Measurements from ENCODE around the gene ZBTB44. TPM values are rescaled to one million over a fixed set of nuclear protein-coding genes. Genes with fewer than 3 reads are reported as not detected.
"Not testable (repeated sequence)": the region's sequence is repeated elsewhere in the genome, so short reads cannot be mapped to it uniquely, and the experiment has no call there.

The ZBTB44 gene
- total RNA-seq, 2 donors from 2014 or later, result 26.1 to 35.5 TPM

GRCh38 chr11:130261571-130261970, 53.1 kb downstream of the ZBTB44 start:
- Histone ChIP-seq H3K4me3 (no peak overlapping the region), H3K9me3 (no peaks in the 10 kb centered on the region), H3K27ac (no peak overlapping the region), H3K36me3 (no peaks in the 10 kb centered on the region), H3K4me1 (no peaks in the 10 kb centered on the region), H3K9ac (ENCODE audit: low read depth in 2 of 2, low read length in 2 of 2) (no peak overlapping the region), H3K27me3 (no peaks in the 10 kb centered on the region)
- DNase-seq, result no peak
- TF ChIP-seq, protein P1, sequence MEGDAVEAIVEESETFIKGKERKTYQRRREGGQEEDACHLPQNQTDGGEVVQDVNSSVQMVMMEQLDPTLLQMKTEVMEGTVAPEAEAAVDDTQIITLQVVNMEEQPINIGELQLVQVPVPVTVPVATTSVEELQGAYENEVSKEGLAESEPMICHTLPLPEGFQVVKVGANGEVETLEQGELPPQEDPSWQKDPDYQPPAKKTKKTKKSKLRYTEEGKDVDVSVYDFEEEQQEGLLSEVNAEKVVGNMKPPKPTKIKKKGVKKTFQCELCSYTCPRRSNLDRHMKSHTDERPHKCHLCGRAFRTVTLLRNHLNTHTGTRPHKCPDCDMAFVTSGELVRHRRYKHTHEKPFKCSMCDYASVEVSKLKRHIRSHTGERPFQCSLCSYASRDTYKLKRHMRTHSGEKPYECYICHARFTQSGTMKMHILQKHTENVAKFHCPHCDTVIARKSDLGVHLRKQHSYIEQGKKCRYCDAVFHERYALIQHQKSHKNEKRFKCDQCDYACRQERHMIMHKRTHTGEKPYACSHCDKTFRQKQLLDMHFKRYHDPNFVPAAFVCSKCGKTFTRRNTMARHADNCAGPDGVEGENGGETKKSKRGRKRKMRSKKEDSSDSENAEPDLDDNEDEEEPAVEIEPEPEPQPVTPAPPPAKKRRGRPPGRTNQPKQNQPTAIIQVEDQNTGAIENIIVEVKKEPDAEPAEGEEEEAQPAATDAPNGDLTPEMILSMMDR (IDR thresholded peaks at IDR 0.05), result no peak
- intact Hi-C loops (cut with DNase I), result no loop called here

DNA sequence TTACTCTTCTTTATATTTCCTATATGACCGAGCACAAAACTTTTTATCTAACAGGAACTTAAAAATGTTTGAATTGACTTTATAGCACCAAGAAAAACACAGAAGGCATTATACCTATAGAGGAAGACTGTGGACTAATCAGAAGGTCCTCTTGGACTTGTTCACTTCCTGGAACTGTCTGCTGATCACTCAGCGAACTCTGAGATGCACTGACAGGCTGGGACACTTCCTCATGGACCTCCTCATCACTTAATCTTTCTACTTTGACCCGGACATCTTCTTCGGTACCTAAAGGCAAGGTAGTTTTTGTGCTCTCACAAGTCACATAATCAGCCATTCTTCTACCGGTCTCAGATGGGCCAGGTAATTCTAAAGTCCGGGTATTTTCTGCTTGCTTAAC, 54.0 kb downstream of the ZBTB44 start:
- H3K36me3 ChIP-seq, result no peaks in the 10 kb centered on the region
- no peak overlapping the region for H3K27ac ChIP-seq
- no peaks in the 10 kb centered on the region for H3K4me1 ChIP-seq
- no peak overlapping the region for H3K4me3 ChIP-seq
- intact Hi-C loops (cut with DNase I), result no loop called here
- no peaks in the 10 kb centered on the region for H3K27me3 ChIP-seq
- H3K9ac ChIP-seq (ENCODE audit: low read depth in 2 of 2, low read length in 2 of 2), result no peak overlapping the region
- no peaks in the 10 kb centered on the region for H3K9me3 ChIP-seq
- TF ChIP-seq, protein P1 (IDR thresholded peaks at IDR 0.05), result no peak
- DNase-seq, result no peak

DNA sequence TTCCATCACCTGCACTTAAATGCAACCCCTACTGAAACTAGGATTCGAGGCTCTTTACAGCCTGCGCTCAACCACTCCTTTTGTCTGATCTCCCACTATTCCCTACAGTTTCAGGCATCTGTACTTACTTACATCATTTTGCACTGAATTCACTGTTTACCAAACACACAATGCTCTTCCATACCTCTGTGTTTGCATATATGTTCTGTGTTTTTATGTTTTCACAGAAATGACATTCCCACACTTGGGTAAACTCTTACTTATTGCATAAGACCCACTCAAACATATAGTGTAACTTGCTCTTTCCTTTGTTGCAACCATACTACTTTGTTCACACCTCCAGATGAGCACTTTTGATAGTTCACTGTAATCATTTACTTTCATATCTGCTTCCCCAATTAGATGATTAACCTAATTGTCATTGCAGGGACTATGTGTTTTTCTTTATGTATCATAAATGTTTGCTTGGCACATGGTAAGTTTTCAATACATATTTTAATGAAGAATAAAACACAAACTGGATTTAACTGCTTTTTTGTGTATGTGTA, 54.6 kb downstream of the ZBTB44 start:
- H3K9ac ChIP-seq (ENCODE audit: low read depth in 2 of 2, low read length in 2 of 2), result no peak overlapping the region
- DNase-seq, result no peak
- no peak overlapping the region for H3K4me3 ChIP-seq
- intact Hi-C loops (cut with DNase I), result no loop called here
- no peaks in the 10 kb centered on the region for H3K27me3 ChIP-seq
- H3K9me3 ChIP-seq, result no peaks in the 10 kb centered on the region
- H3K36me3 ChIP-seq, result no peaks in the 10 kb centered on the region
- H3K4me1 ChIP-seq, result no peaks in the 10 kb centered on the region
- TF ChIP-seq, protein P1 (IDR thresholded peaks at IDR 0.05), result no peak
- H3K27ac ChIP-seq, result no peak overlapping the region

DNA sequence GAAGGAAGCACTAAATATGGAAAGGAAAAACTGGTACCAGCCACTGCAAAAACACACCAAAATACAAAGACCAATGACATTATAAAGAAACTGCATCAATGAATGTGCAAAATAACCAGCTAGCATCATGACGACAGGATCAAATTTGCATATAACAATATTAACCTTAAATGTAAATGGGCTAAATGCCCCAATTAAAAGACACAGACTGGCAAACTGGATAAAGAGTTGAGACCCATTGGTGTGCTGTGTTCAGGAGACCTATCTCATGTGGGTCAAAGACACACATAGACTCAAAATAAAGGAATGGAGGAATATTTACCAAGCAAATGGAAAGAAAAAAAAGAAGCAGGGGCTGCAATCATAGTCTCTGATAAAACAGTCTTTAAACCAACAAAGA, 63.0 kb downstream of the ZBTB44 start:
- H3K4me1 ChIP-seq; intact Hi-C loops (cut with DNase I); H3K27me3 ChIP-seq; H3K4me3 ChIP-seq; H3K36me3 ChIP-seq; DNase-seq; H3K9me3 ChIP-seq; H3K27ac ChIP-seq; H3K9ac ChIP-seq (ENCODE audit: low read depth in 2 of 2, low read length in 2 of 2): not testable (repeated sequence)

- DNase-seq; intact Hi-C loops (cut with DNase I); H3K9me3 ChIP-seq; H3K9ac ChIP-seq (ENCODE audit: low read depth in 2 of 2, low read length in 2 of 2); H3K27me3 ChIP-seq; H3K36me3 ChIP-seq; H3K4me3 ChIP-seq; H3K4me1 ChIP-seq; H3K27ac ChIP-seq: not testable (repeated sequence)
Observed at GRCh38 chr11:130249929-130250328, 64.8 kb downstream of the ZBTB44 start.

DNA sequence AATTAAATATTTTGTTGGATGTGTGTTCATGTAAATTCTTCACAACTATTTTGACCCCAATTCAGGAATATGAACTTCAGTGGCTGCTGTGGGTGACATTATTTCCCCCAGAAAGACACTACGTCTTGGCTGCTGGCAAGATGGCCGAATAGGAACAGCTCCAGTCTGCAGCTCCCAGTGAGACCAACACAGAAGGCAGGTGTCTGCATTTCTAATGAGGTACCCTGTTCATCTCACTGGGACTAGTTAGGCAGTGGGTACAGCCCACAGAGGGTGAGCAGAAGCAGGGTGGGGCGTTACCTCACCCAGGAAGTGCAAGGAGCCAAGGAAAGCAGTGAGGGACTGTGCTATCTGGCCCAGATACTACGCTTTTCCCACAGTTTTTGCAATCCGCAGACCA, 65.3 kb downstream of the ZBTB44 start:
- Histone ChIP-seq H3K27ac (no peak overlapping the region), H3K4me1 (no peaks in the 10 kb centered on the region), H3K4me3 (no peak overlapping the region), H3K9ac (ENCODE audit: low read depth in 2 of 2, low read length in 2 of 2) (no peak overlapping the region), H3K9me3 (no peaks in the 10 kb centered on the region), H3K36me3 (no peaks in the 10 kb centered on the region), H3K27me3 (no peaks in the 10 kb centered on the region)
- DNase-seq, result no peak
- TF ChIP-seq, protein P1 (IDR thresholded peaks at IDR 0.05), result no peak
- intact Hi-C loops (cut with DNase I), result no loop called here

All from colonic mucosa (tissue), 4 donors.